Activated CD4-positive, alpha-beta T cell treated with anti-CD3 and anti-CD28 coated beads for 1 hour (primary cell): ENCODE results near the gene CYB5R4.
"Not testable (repeated sequence)": the region's sequence is repeated elsewhere in the genome, so short reads cannot be mapped to it uniquely, and the experiment has no call there.

ENCODE experiments used
- DNase-seq: peaks from one replicate; pipeline ENCODE4 v3.0.0-alpha.2; 2020

Gene CYB5R4

DNA sequence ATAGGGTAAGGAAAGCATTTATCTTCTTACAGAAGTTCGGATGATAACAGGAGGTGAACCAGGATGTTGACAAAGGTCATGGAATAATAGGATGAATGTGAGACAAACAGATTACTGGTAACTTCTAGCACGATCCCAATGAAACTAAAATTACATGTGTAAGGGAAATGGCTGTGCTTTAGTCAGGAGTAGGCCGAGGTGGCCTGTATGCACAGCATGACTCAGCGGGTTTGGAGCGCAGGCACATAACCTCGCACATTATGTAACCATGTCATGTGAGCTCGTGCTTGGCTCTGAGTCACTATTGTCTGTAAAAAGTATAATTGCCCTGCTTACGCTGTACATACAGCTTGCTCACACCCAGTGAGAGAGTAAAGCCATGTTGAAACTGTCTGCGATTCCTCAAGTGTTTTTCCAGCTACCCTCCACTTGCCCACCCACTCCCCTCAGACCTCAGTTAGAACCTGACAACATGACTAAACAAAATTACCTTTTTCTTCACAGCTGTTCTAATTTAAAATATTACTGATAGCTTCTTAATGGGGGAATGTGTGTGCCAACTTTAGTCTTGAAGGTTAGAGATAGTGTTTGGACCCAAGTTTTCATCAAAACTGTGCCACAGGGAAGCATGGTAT lies 8.2 kb downstream of the CYB5R4 start:
- no peak for DNase-seq

- DNase-seq = no peak
Observed at GRCh38 chr6:83868639-83869038, 9.2 kb downstream of the CYB5R4 start.

DNA sequence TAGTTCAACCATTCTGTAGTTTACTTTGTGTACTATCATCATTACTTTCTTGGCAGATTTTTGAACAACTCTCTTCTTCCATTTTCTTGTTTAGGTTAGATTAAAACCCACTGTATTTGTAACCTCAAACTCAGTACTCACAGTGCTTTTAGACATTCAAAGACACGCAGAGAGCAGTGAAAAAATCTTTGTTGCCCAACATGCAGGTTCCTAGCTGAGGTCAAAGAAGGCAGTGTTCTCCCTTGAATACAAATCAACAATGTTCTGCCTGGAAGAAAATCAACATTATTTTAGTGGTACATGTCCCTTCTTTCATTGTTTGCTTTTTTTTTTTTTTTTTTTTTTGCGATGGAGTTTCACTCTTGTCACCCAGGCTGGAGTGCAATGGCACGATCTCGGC lies 11.2 kb downstream of the CYB5R4 start:
- no peak for DNase-seq

GRCh38 chr6:83872386-83873118 lies 13.1 kb downstream of the CYB5R4 start:
- DNase-seq = no peak

GRCh38 chr6:83873869-83874268 lies 14.4 kb downstream of the CYB5R4 start:
- DNase-seq = no peak

DNA sequence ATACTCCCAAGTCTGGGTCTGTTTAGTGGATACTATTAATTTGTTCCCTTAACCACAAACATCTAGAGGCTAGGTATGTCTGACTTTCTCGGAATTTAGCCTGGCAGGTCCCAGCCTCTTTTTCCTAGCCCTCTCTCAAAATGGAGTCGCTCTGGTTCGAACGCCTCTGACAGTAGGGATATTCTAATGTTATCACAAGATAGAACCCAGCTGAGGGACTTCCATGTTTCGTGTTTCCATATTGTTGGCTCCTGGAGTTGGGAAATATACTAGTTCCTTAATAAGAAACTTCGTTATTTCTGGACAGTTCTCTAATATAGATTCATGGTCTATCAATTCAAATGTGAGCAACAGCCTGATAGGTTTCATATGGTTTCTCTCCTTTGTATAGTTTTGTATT lies 16.4 kb downstream of the CYB5R4 start:
- no peak for DNase-seq

GRCh38 chr6:83878902-83879644 lies 19.6 kb downstream of the CYB5R4 start:
- DNase-seq = no peak

DNA sequence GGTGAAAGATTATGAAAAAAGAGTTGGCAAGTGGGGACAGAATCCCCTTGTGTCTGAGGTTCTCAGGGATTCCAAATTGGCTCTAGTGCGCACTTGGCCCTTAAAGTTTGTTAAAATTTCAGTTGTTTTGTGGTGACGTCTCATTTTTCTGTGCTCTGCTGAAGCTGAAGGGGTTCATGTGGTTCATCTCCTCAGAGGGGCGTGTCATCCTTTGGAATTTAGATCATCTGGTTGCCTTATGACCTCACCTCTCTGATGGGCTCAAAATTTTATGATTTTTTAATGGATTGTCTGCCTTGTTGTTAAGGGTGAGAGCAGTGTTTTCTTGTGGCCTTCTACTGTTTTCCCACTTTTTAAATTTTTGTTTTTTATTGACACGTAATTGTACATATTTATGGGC lies 20.3 kb downstream of the CYB5R4 start:
- no peak for DNase-seq

DNA sequence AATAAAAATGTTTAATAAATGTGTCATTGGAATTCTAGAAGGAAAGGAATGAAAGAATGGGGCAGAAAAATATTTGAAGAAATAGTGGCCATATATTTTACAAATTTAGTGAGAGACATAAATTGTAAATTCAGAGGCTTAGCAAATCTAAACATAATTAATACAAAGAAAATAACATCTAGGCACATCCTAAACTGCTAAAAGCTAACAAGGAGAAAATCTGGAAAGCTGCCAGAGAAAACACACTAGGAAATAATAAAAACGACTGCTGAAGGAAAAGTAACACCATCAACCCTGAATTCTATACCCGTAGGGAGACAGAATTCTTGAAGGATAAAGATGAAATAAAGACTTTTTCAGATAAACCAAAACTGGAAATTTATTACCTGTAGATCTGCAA lies 23.8 kb downstream of the CYB5R4 start:
- DNase-seq = no peak

DNA sequence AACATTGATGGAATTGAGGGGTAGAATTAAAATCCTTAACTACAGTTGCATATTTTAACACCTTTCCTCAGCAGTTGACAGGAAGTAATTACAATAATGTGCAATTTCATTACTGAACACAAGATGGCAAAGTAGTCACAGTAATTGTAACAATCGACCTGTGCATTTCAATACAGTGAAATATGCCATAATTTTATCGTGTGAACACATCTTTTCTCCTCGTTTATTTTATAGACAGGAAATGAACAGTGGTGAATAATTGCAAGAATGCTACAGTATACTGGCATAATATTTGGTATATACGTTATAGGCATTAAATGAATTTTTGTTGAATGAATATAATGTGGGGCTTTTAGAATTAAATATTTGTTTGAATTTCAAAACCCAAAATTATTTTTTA lies 25.0 kb downstream of the CYB5R4 start:
- DNase-seq = no peak

DNA sequence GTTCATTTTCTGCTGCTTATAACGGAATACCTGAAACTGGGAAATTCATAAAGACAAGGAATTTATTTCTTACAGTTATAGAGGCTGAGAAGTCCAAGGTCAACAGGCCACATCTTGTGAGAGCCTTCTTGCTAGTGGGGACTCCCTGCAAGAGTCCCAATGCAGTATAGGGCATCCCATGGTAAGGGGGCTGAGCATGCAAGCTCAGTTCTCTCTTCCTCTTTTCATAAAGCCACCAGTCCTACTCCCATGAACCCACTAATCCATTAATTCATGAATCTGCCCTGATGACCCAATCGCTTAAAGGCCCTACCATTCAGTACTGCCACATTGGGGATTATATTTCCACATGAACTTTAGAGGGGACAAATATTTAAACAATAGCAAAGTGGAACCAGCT lies 26.5 kb downstream of the CYB5R4 start:
- DNase-seq = no peak

GRCh38 chr6:83889621-83890020 lies 30.1 kb downstream of the CYB5R4 start:
- no peak for DNase-seq

DNA sequence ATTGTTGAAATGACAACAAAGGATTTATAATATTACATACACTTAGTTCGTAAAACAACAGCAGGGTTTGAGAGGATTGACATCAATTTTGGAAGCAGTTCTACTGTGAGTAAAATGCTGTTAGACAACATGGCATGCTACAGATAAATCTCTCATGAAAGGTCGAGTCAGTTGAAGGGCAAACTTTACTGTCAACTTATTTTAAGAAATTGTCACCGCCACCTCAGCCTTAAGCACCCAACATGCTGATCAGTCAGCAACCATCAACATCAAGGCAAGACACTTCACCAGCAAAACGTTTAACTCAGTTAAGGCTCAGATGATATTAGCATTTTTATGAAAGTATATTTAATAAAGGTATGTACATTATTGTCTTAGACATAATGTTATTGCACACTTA lies 31.0 kb downstream of the CYB5R4 start:
- DNase-seq = no peak

GRCh38 chr6:83891586-83891985 lies 32.1 kb downstream of the CYB5R4 start:
- DNase-seq = no peak

DNA sequence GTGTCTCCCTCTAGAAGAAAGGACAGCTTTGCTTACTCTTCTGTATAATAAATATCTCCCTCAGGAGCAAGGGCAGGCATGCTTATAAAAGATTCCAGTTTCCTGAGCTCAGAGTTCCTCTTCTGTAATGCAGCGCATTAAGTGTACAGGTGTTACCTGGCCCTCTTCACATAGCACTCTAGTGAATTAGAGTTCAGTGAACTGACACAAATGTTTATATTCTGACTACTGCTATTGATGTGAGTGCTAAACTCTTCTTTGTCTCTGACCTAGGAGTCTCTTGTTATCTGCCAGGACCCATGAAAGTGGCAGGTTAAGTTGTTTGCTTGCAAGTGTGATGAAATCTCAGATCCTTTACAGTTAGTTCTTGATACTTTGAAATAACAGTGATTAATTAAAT lies 33.5 kb downstream of the CYB5R4 start:
- DNase-seq = no peak

- DNase-seq = not testable (repeated sequence)
Observed at GRCh38 chr6:83897094-83897493, 37.6 kb downstream of the CYB5R4 start.

DNA sequence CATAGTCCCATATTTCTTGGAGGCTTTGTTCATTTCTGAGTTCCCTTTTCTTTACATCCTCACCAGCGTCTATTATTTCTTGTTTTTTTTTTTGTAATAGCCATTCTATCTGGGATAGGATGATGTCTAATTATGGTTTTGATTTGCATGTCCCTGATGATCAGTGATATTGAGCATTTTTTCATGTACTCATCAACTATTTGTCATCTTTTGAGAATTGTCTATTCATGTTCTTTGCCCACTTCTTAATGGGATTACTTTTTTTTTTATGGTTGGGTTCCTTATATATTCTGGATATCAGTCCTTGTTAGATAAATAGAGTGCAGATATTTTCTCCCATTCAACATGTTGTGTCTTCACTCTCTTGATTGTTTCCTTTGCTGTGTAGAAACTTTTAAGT lies 42.1 kb downstream of the CYB5R4 start:
- DNase-seq = no peak

GRCh38 chr6:83904395-83904794 lies 44.9 kb downstream of the CYB5R4 start:
- no peak for DNase-seq

DNA sequence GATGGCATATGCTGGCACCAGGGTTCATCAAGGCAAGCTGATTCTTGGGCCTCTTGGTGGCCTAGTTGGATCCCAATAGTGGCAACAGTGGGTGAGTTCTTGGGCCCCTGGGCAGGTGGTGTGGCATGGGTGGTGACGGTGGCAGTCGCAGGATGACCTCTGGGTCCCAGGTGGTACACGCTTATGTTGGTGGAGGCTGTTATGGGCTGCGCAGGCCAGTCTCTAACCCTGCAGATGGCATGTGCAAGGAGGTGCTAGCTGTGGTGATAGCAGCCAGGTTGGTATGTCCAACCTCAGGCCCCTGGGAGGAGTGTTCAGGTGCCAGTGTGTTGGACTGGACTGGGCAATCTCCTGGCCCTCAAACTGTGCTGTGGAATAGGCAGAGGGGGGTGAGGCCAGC lies 46.2 kb downstream of the CYB5R4 start:
- DNase-seq = no peak

GRCh38 chr6:83907623-83908390 lies 48.3 kb downstream of the CYB5R4 start:
- not testable (repeated sequence) for DNase-seq

DNA sequence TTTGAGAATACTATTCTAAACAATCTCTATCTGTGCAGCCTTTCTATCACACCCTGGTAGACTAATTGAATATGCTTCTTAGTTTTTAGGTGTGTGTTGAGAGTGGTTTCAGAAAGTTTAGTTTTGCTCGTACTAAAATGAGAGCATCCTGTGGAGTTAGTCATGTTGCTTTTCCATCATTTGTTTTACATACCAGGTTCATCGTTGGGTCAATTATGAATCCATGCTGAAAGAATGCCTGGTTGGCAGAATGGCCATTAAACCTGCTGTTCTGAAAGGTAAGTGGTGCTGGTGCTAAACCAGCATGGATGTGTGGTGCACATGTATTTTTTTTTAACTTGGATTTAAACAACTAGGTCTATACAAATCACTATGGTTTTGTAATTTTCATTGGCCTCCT lies 49.3 kb downstream of the CYB5R4 start:
- no peak for DNase-seq

- DNase-seq = no peak
Observed at GRCh38 chr6:83911278-83911677, 51.8 kb downstream of the CYB5R4 start.

DNA sequence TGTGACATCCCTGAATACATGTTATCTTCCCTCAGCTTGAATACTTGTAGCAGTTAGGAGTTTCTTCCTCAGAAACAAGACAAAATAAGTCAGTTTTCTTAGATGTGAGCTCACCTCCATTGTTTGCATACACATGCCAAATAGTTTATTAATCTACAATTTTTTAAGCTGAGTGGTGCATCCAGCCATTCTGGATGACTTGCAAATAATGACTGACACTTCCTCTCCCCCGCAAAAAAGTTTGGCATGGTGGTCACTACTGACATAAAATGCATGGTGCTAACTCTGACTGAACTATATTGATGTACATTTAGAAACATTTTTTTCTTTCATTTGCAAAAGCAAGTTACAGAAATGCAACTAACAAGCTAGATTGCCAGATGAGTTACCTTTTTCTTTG lies 55.5 kb downstream of the CYB5R4 start:
- DNase-seq = no peak
